HEK293 (cell line): ENCODE measurements around the gene KRT20.

ENCODE experiments used
- CTCF ChIA-PET: fragments of 350-600 bp; formaldehyde crosslinking; extraction: SDS; loops from one replicate; lab custom pipeline; 2021; ENCODE audit warnings: antibody characterized with exemption; lab: Yijun Ruan, JAX
- POLR2A ChIA-PET: fragments of 300-600 bp; formaldehyde crosslinking; extraction: SDS; loops from one replicate; lab custom pipeline; 2020; ENCODE audit warnings: antibody characterized with exemption, inconsistent platforms; lab: Yijun Ruan, JAX
- H3K27ac ChIP-seq: fragments of 200-500 bp; sonication (Bioruptor generic); 2 replicates; pipeline ENCODE4 v1.5.1; 2014; ENCODE audit warnings: low read depth, low read length, control low read depth, inconsistent platforms; ENCODE audit errors: extremely low read depth
- H3K36me3 ChIP-seq, 2 experiments: fragments of 200-500 bp in 1 of 2; sonication (Bioruptor generic) in 1 of 2; 1 replicate in 1 of 2; 2 replicates in 1 of 2; pipeline ENCODE4 v1.5.1; 2014 to 2017; ENCODE audit warnings: inconsistent platforms in 2 of 2, low read length in 2 of 2; ENCODE audit not compliant: control insufficient read depth in 2 of 2, insufficient read depth in 1 of 2
- H3K4me1 ChIP-seq: fragments of 200-500 bp; sonication (Bioruptor generic); 2 replicates; pipeline ENCODE4 v1.5.1; 2014; ENCODE audit warnings: mild to moderate bottlenecking, low read length, inconsistent platforms; ENCODE audit not compliant: control insufficient read depth, insufficient read depth
- H3K4me3 ChIP-seq: 2 replicates; pipeline ENCODE4 v1.5.1; 2011; ENCODE audit warnings: low read depth, mild to moderate bottlenecking, control low read depth, low read length, moderate library complexity
- H3K9me3 ChIP-seq: fragments of 200-500 bp; sonication (Bioruptor generic); 2 replicates; pipeline ENCODE4 v1.5.1; 2014; ENCODE audit warnings: low read depth, low read length, inconsistent platforms; ENCODE audit not compliant: control insufficient read depth, insufficient read depth
- ATF2 ChIP-seq: fragments of 450-650 bp; formaldehyde crosslinking; IDR thresholded peaks from 2 replicates; pipeline ENCODE4 v1.5.1; 2016; ENCODE audit warnings: missing biosample characterization, missing genetic modification characterization, low read depth
- EGR2 ChIP-seq: fragments of 450-650 bp; formaldehyde crosslinking; IDR thresholded peaks from 2 replicates; pipeline ENCODE4 v1.5.1; 2016; ENCODE audit warnings: low read depth, missing biosample characterization, missing genetic modification characterization
- MYNN ChIP-seq: fragments of 450-650 bp; formaldehyde crosslinking; IDR thresholded peaks from 2 replicates; pipeline ENCODE4 v1.5.1; 2016; ENCODE audit warnings: missing biosample characterization, missing genetic modification characterization, borderline replicate concordance
- PATZ1 ChIP-seq: fragments of 450-650 bp; formaldehyde crosslinking; IDR thresholded peaks from 2 replicates; pipeline ENCODE4 v1.5.1; 2016; ENCODE audit warnings: missing biosample characterization, missing genetic modification characterization
- PRDM1 ChIP-seq: fragments of 450-650 bp; formaldehyde crosslinking; IDR thresholded peaks from 2 replicates; pipeline ENCODE4; 2016; ENCODE audit warnings: missing biosample characterization, missing genetic modification characterization
- PRDM6 ChIP-seq: fragments of 450-650 bp; formaldehyde crosslinking; IDR thresholded peaks from 2 replicates; pipeline ENCODE4 v1.5.1; 2017; ENCODE audit warnings: missing biosample characterization, missing genetic modification characterization
- SP3 ChIP-seq: fragments of 450-650 bp; formaldehyde crosslinking; IDR thresholded peaks from 2 replicates; pipeline ENCODE4 v1.5.1; 2016; ENCODE audit warnings: missing biosample characterization, missing genetic modification characterization
- SP7 ChIP-seq: fragments of 450-650 bp; formaldehyde crosslinking; IDR thresholded peaks from 2 replicates; pipeline ENCODE4 v1.5.1; 2016; ENCODE audit warnings: missing biosample characterization, missing genetic modification characterization
- ZBTB7A ChIP-seq: fragments of 450-650 bp; formaldehyde crosslinking; IDR thresholded peaks from 2 replicates; pipeline ENCODE4 v1.5.1; 2016; ENCODE audit warnings: low read depth, missing biosample characterization, missing genetic modification characterization
- ZNF112 ChIP-seq: fragments of 450-650 bp; formaldehyde crosslinking; IDR thresholded peaks from 2 replicates; pipeline ENCODE4 v1.5.0; 2017; ENCODE audit warnings: missing biosample characterization, missing genetic modification characterization
- ZNF19 ChIP-seq: fragments of 450-650 bp; formaldehyde crosslinking; IDR thresholded peaks from 2 replicates; pipeline ENCODE4; 2016; ENCODE audit warnings: missing biosample characterization, missing genetic modification characterization, low read depth
- ZNF2 ChIP-seq: fragments of 450-650 bp; formaldehyde crosslinking; IDR thresholded peaks from 2 replicates; pipeline ENCODE4 v1.5.1; 2016; ENCODE audit warnings: missing biosample characterization, missing genetic modification characterization
- ZNF433 ChIP-seq: fragments of 450-650 bp; formaldehyde crosslinking; IDR thresholded peaks from 2 replicates; pipeline ENCODE4 v1.5.1; 2016; ENCODE audit warnings: missing biosample characterization, missing genetic modification characterization, low read depth
- ZNF473 ChIP-seq: fragments of 450-650 bp; formaldehyde crosslinking; IDR thresholded peaks from 2 replicates; pipeline ENCODE4 v1.5.1; 2017; ENCODE audit warnings: missing biosample characterization, missing genetic modification characterization
- ZNF518A ChIP-seq: fragments of 450-650 bp; formaldehyde crosslinking; conservative IDR thresholded peaks from 2 replicates; pipeline ENCODE4 v1.5.1; 2016; ENCODE audit warnings: low read depth, missing biosample characterization, missing genetic modification characterization
- ZNF623 ChIP-seq: fragments of 450-650 bp; formaldehyde crosslinking; IDR thresholded peaks from 2 replicates; pipeline ENCODE4 v1.5.1; 2016; ENCODE audit warnings: missing biosample characterization, missing genetic modification characterization

The KRT20 gene

GRCh38 chr17:40900809-40901356 is 15.8 kb upstream of the KRT20 start:
- no peak overlapping the region for H3K27ac ChIP-seq
- ChIA-PET CTCF (interaction anchor here (0.6 to 3.4 kb wide), 11 partner anchors 15 to 765 kb away, joined by 3 to 15 read pairs (median 4); partner anchors contain the start of gene KRT20), POLR2A (no interaction called here)
- TF ChIP-seq ZNF433 (no peak), MYNN (tag by site-specific recombination) (no peak), ZBTB7A (tag by site-specific recombination) (no peak), PRDM1 (tag by site-specific recombination) (0 out of 2 replicates have a peak, but pooled peaks have one; percentile 28), ZNF19 (no peak), ATF2 (tag by site-specific recombination) (peak; percentile 81), SP3 (tag by site-specific recombination) (no peak), PRDM6 (tag by site-specific recombination) (no peak), ZNF623 (no peak), SP7 (tag by site-specific recombination) (no peak), ZNF2 (tag by site-specific recombination) (no peak), ZNF112 (no peak), ZNF518A (no peak), ZNF473 (tag by site-specific recombination) (no peak), EGR2 (no peak), PATZ1 (tag by site-specific recombination) (no peak)
- TF ChIP-seq, all 188 proteins: peak for 2
- no peak overlapping the region for H3K4me3 ChIP-seq
- no peaks in the 10 kb centered on the region for H3K36me3 ChIP-seq
- no peaks in the 10 kb centered on the region for H3K9me3 ChIP-seq
- peaks cover 27% of the 10 kb centered on the region for H3K4me1 ChIP-seq
